Stimulated activated memory B cell treated with anti-CD40 and anti-IgM and Interleukin-4, amounts not matched to agents 10 μg/mL and 1 μg/mL and 100 μg/mL, for 72 hours (primary cell): ENCODE results near the gene SMS.
A peak's percentile ranks its signal among the peaks of the same experiment; 100 is the strongest.

Experiments
- ATAC-seq: fragments of 150-1000 bp; cut with Tn5 transposase; 2 replicates; pipeline ENCODE4 v1.10.0; 2021
- H3K27ac Mint-ChIP-seq: one replicate; pipeline ENCODE4 v1.8.0; 2022; ENCODE audit warnings: mild to moderate bottlenecking, mixed read lengths
- H3K27me3 Mint-ChIP-seq: one replicate; pipeline ENCODE4 v1.8.0; 2022; ENCODE audit warnings: mixed read lengths
- H3K36me3 Mint-ChIP-seq: one replicate; pipeline ENCODE4 v1.8.0; 2022; ENCODE audit warnings: mixed read lengths
- H3K4me1 Mint-ChIP-seq: one replicate; pipeline ENCODE4 v1.8.0; 2022; ENCODE audit warnings: mixed read lengths
- H3K4me3 Mint-ChIP-seq: one replicate; pipeline ENCODE4 v1.8.0; 2022; ENCODE audit warnings: mild to moderate bottlenecking, moderate library complexity, mixed read lengths
- H3K9me3 Mint-ChIP-seq: one replicate; pipeline ENCODE4 v1.8.0; 2022; ENCODE audit warnings: mixed read lengths

The SMS gene

DNA sequence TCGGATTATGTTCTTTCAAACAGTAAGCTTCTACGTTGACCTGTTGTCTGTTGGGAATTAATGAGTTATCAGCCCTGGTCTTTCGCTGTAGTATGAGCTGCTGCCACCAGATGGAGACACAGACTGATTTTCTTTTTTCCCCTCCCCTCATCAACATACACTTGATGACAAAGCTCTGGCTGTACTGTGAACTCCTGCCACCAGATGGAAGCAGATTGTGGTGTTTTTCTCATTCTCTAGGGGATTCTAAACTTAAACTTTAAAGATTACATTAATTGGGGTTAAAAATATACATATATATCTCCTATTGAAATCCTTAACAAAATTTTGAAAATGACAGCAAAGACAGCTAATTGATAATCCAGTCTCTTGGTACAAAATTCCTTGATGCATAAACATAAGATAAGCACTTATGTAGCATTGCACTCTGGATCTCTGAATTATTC, 44.8 kb downstream of the SMS start:
- ATAC-seq, result peak; percentile 91
- H3K36me3 Mint-ChIP-seq, result peaks cover 27% of the 10 kb centered on the region
- no peak overlapping the region for H3K4me3 Mint-ChIP-seq
- peak overlapping the region; percentile 17 for H3K27ac Mint-ChIP-seq
- H3K4me1 Mint-ChIP-seq, result peaks cover 10% of the 10 kb centered on the region
- H3K9me3 Mint-ChIP-seq, result no peaks in the 10 kb centered on the region
- no peaks in the 10 kb centered on the region for H3K27me3 Mint-ChIP-seq

DNA sequence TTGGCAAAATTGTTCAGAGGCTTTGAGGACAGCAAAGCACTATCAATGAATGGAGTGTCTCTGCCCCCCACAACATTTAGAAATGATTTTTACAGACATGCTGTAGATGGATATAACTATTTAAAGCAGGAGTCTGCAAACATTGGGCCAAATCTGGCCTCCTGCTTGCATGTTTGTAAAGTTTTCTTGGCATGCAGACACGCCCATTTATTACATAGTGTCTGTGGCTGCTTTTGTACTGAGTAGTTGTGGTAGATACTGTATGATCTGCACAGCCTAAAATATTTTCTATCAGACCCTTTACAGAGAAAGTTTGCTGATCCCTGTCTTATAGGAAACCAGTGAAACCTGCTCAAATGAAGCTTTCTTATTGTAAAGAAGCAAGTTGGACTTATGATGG, 46.1 kb downstream of the SMS start:
- H3K9me3 Mint-ChIP-seq, result no peaks in the 10 kb centered on the region
- peaks cover 24% of the 10 kb centered on the region for H3K36me3 Mint-ChIP-seq
- no peak overlapping the region for H3K4me3 Mint-ChIP-seq
- no peak overlapping the region for H3K27ac Mint-ChIP-seq
- no peaks in the 10 kb centered on the region for H3K27me3 Mint-ChIP-seq
- peaks cover 21% of the 10 kb centered on the region for H3K4me1 Mint-ChIP-seq
- no peak for ATAC-seq

DNA sequence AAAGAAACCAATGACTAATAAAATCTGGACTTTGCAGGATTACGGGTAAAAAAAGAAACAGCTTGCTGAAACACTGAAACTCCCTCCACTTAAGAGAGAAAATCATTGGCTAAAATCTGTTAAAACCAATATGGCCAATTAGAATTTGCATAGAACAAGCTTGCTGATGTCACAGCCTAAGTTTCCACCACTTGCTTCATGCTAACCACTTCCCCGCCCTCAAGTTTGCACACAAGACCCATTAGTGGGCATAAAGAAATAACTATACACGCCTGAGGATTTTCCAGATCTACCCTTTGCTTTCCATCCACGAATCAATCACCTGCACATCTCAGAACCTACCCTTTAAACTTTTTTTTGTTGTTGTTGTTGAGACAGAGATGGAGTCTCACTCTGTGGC, 48.9 kb downstream of the SMS start:
- Mint-ChIP-seq H3K27me3 (no peaks in the 10 kb centered on the region), H3K4me1 (peaks cover 47% of the 10 kb centered on the region), H3K36me3 (peaks cover 25% of the 10 kb centered on the region), H3K9me3 (no peaks in the 10 kb centered on the region), H3K4me3 (no peak overlapping the region), H3K27ac (peak overlapping the region; percentile 93)
- ATAC-seq, result peak; percentile 73

DNA sequence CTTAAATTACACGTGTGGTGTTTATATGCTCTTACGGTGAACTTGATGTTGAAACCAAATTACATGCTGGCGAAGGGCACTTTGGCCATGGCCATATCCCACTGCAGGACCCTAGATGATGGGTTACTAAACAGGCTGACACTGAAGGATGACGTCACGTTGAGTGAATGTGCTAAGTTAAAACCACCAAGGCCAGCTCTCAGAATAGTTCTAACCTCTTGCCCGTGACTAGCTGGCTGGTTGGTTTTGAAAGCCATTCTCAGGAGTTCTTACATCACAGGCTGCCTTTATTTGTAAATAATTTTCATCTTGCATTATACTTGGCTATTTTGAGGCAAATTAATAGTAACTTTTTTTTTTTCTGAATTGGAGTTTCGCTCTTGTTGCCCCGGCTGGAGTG, 50.3 kb downstream of the SMS start:
- Mint-ChIP-seq H3K27me3 (no peaks in the 10 kb centered on the region), H3K4me3 (no peak overlapping the region), H3K27ac (peak overlapping the region; percentile 93), H3K4me1 (peaks cover 47% of the 10 kb centered on the region), H3K9me3 (no peaks in the 10 kb centered on the region), H3K36me3 (peaks cover 18% of the 10 kb centered on the region)
- ATAC-seq, result no peak

DNA sequence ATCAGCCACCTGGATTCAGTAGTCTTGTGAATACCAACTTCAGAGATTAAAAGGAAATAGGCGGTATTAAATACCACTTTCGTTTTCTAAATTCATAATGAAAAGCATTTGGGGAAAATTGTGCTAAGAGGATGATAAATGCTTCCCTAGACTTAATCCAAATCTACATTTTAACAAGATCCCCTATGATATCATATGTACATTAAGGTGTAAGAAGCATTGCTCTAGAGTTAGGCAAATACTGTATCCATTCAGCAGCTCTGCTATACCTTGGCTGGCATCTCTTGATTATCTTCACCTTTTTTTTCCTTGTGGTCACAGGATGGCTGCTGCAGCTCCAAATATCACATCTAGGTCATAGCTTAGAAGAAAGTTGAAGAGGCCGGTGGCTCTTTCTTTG, 51.0 kb downstream of the SMS start:
- ATAC-seq, result no peak
- H3K4me3 Mint-ChIP-seq, result no peak overlapping the region

DNA sequence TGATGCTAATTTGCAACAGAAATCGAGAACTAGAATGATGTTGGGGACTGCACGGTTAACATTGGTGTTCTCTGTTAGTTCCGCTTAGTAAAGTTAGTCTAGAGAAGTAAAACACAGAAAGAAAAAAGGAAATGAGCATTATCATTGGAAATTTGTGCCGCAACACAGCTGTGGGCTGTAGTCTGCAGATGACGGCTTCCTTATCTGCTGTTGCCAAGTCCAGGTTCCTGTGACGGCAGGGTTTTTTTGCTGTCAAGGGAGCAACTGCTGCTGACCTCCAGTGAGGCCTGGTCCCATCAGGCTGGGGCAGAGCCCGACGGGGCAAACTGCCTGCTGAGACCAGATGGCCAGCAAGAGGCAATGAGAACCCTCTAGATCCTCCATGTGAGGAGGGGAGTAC, 52.8 kb downstream of the SMS start:
- no peaks in the 10 kb centered on the region for H3K9me3 Mint-ChIP-seq
- H3K27ac Mint-ChIP-seq, result peak overlapping the region; percentile 93
- peaks cover 18% of the 10 kb centered on the region for H3K36me3 Mint-ChIP-seq
- H3K4me3 Mint-ChIP-seq, result no peak overlapping the region
- peaks cover 47% of the 10 kb centered on the region for H3K4me1 Mint-ChIP-seq
- peak; percentile 96 for ATAC-seq
- H3K27me3 Mint-ChIP-seq, result no peaks in the 10 kb centered on the region

More for the DNA sequence above, 51.0 kb downstream of the SMS start:
- H3K4me1 Mint-ChIP-seq, result peaks cover 47% of the 10 kb centered on the region
- peak overlapping the region; percentile 93 for H3K27ac Mint-ChIP-seq
- no peaks in the 10 kb centered on the region for H3K9me3 Mint-ChIP-seq
- no peaks in the 10 kb centered on the region for H3K27me3 Mint-ChIP-seq
- peaks cover 18% of the 10 kb centered on the region for H3K36me3 Mint-ChIP-seq

DNA sequence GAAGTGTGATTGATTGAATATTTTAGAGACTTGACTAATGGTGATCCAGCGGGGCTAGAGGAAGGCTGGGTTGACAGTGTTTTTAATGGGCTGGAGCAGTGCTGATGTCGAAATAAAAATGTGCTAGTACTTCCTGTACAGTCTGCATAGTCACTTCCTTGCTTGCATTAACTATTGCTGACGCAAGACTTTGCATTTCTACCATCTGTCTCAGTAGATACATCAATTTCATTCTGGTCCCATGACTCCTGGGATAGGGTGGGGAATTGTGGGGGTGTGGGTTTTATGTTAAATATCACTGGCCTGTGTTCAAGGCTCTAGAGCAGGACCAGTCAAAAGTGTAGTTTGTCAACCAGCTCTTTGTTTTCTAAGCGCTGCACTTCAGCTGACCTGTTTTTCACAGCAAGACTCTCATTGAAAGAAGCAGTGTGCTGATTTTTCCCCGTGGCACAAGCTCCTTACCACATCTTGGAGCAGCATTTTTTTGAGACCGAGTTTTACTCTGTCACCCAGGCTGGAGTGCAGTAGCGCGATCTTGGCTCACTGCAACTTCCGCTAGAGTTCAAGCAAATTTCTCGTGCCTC, 56.5 kb downstream of the SMS start:
- Mint-ChIP-seq H3K36me3 (peaks cover 14% of the 10 kb centered on the region), H3K4me1 (peaks cover 23% of the 10 kb centered on the region), H3K4me3 (no peak overlapping the region), H3K27ac (no peak overlapping the region), H3K9me3 (no peaks in the 10 kb centered on the region), H3K27me3 (no peaks in the 10 kb centered on the region)
- no peak for ATAC-seq

DNA sequence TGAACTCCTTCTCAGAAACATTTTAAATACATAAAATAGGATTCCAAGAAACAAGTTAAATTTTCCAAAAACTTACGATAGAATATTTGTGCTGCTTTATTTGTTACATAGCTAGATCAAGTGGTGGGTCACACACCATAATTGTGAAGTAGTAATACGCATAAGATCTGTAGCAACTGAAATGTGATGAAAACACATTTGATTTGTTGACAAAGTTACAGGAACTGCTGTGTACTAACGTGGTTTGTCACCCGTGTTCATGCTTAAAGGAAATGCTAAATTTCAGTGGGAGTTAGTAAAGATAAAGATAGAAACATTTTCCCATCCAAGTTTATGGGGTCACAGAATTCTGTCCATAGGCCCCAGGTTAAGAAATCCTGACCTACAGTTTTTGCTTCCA, 57.5 kb downstream of the SMS start:
- H3K4me1 Mint-ChIP-seq, result peaks cover 20% of the 10 kb centered on the region
- ATAC-seq, result no peak
- no peaks in the 10 kb centered on the region for H3K9me3 Mint-ChIP-seq
- H3K27ac Mint-ChIP-seq, result no peak overlapping the region
- no peak overlapping the region for H3K4me3 Mint-ChIP-seq
- H3K27me3 Mint-ChIP-seq, result no peaks in the 10 kb centered on the region
- peaks cover 25% of the 10 kb centered on the region for H3K36me3 Mint-ChIP-seq

DNA sequence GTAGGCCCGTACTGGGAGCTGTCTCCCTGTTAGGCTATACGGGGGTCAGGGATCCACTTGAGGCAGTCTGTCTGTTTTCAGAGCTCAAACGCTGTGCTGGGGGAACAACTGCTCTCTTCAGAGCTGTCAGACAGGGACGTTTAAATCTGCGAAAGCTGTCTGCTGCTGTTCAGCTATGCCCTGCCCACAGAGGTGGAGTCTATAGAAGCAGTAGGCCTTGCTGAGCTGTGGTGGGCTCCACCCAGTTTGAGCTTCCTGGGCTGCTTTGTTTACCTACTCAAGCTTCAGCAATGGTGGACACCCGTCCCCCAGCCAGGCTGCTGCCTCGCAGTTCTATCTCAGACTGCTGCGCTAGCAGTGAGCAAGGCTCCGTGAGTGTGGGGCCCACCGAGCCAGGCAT, 64.4 kb downstream of the SMS start:
- no peak for ATAC-seq
- no peak overlapping the region for H3K27ac Mint-ChIP-seq
- H3K4me1 Mint-ChIP-seq, result peaks cover 8% of the 10 kb centered on the region
- no peaks in the 10 kb centered on the region for H3K9me3 Mint-ChIP-seq
- H3K36me3 Mint-ChIP-seq, result peaks cover 40% of the 10 kb centered on the region
- no peak overlapping the region for H3K4me3 Mint-ChIP-seq
- no peaks in the 10 kb centered on the region for H3K27me3 Mint-ChIP-seq

DNA sequence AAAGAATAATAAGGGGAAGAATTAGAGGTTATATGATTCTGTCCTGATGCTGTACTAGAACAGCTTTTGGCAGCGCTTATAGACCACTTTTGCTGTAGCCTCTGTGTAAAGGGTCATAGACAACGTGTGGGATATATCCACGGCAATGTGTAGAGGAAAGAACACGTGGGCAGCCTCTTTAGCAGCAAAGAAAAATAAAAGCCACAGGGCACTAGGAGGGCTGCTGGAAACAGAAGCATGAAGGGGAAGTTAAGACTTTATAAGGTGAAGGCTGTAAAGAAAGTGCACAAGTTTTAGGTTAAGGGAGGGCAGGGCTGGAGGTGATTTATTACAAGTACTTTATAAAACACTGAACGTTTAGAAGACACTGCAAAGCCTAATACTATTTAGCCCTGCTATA, 71.5 kb downstream of the SMS start:
- H3K4me3 Mint-ChIP-seq, result no peak overlapping the region
- peaks cover 5% of the 10 kb centered on the region for H3K36me3 Mint-ChIP-seq
- H3K9me3 Mint-ChIP-seq, result no peaks in the 10 kb centered on the region
- no peaks in the 10 kb centered on the region for H3K27me3 Mint-ChIP-seq
- H3K4me1 Mint-ChIP-seq, result no peaks in the 10 kb centered on the region
- no peak for ATAC-seq
- no peak overlapping the region for H3K27ac Mint-ChIP-seq

DNA sequence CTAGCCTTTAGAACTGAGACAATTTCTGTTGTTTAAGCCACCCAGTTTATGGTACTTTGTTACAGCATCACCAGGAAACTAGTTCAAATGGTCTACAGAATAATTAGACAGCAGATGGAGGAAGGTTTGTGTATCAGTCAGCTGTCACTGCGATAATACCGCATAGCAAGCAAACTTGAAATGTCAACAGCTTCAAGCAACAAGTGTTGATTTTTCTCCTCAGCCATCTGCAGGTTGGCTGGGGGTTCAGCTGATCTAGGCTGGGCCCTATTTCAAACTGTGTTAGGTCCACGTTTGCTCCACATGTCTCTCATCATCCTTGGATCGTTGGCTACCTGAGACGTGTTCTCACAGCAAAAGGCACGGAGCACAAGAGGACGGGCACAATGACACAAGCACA, 72.4 kb downstream of the SMS start:
- H3K4me3 Mint-ChIP-seq, result no peak overlapping the region
- no peaks in the 10 kb centered on the region for H3K4me1 Mint-ChIP-seq
- H3K36me3 Mint-ChIP-seq, result peaks cover 5% of the 10 kb centered on the region
- H3K27ac Mint-ChIP-seq, result no peak overlapping the region
- H3K27me3 Mint-ChIP-seq, result no peaks in the 10 kb centered on the region
- H3K9me3 Mint-ChIP-seq, result no peaks in the 10 kb centered on the region
- ATAC-seq, result no peak

DNA sequence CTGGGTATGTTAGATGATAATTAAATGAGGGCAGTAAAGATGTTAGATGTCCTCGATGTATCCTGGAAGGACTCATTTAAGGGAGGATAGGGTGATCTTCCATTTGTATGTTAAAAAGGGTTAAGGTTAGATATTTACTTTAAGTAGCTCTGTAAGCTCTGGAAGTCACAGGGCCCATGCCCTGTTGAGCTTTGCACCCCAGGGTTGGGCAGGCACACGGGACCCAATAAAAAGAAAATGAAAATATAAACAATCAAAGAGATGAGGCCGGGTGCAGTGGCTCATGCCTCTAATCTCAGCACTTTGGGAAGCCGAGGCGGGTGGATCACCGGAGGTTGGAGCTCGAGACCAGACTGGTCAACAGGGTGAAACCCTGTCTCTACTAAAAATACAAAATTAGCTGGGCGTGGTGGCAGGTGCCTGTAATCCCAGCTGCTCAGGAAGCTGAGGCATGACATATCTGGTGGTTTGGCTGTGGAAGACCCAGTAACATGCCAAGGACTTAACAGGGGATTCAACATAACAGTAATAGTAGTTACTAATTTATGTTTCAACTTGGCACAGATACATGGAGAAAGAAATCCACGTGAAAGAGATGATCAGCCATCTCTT, 74.7 kb downstream of the SMS start:
- Mint-ChIP-seq H3K36me3 (peaks cover 5% of the 10 kb centered on the region), H3K4me1 (no peaks in the 10 kb centered on the region), H3K9me3 (no peaks in the 10 kb centered on the region), H3K27ac (no peak overlapping the region), H3K27me3 (no peaks in the 10 kb centered on the region), H3K4me3 (no peak overlapping the region)
- ATAC-seq, result no peak

DNA sequence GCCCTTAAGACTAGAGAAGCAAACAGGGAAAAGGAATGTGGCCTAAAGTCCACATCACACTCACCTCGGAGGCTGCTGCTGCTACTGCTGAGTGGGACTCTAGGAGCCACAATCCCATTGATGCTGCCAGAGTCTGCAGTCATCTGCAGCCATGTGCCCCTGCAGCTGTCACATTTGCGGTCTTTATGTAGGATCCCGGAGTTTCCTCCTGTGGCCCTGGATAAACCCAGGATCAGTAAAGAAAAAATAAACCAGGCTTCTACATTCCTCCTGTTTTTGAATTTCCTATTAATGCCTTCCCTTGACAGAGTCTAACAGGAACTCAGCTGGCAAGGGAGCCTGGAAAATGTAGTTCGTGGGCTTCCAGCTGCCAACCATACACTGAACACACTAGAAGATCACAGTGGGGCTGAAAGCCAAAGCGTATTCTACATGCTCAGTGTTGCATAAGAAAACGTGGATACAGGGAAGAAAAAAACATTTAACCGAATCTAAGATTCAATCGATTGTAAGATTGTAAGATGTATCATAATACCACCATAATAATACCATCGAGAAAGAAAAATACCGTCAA, 81.3 kb downstream of the SMS start:
- Mint-ChIP-seq H3K27me3 (no peaks in the 10 kb centered on the region), H3K9me3 (no peaks in the 10 kb centered on the region), H3K4me3 (no peak overlapping the region), H3K27ac (no peak overlapping the region), H3K4me1 (no peaks in the 10 kb centered on the region), H3K36me3 (peaks cover 6% of the 10 kb centered on the region)
- no peak for ATAC-seq

DNA sequence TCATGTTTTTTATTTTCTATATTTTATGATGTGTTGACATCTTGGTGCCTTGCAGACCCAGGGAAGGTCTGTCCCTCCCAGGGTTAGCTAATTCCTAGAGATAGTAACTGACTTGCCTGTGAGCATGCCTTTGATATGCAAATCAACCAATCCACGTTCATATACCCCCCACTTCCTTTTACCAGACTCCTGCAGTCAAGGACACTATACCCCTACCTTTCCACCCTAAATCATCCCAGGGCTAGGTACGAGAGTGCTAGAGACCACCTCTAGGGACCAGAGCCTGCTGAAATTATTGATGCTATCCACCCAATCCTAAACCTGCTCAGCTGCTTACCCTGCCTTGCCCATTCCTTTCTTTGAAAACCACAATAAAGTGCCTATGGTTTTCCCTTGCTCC, 84.1 kb downstream of the SMS start:
- Mint-ChIP-seq H3K27me3 (no peaks in the 10 kb centered on the region), H3K4me3 (no peak overlapping the region), H3K4me1 (peaks cover 5% of the 10 kb centered on the region), H3K36me3 (peaks cover 6% of the 10 kb centered on the region), H3K27ac (no peak overlapping the region), H3K9me3 (no peaks in the 10 kb centered on the region)
- no peak for ATAC-seq

DNA sequence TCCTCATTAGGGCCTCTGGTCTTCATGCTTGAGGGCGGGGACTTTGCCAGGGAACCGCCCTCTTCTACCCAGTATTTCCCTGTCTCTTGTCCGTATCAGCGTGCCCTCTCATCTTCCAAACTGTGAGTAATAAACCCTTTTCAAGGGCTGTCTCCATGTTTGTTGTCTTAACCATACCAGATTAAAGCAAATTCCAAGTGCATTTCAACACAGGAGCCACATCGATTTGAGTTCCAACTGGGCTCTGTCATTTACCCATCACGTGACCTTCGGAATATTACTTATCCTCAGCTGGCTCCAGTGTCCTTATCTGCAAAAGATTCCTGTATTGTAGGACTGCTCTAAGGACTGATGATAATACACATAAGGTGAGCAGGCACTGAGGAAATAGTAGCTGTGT, 85.2 kb downstream of the SMS start:
- Mint-ChIP-seq H3K9me3 (no peaks in the 10 kb centered on the region), H3K4me3 (no peak overlapping the region), H3K4me1 (peaks cover 8% of the 10 kb centered on the region), H3K36me3 (peaks cover 5% of the 10 kb centered on the region), H3K27me3 (no peaks in the 10 kb centered on the region), H3K27ac (no peak overlapping the region)
- ATAC-seq, result no peak

DNA sequence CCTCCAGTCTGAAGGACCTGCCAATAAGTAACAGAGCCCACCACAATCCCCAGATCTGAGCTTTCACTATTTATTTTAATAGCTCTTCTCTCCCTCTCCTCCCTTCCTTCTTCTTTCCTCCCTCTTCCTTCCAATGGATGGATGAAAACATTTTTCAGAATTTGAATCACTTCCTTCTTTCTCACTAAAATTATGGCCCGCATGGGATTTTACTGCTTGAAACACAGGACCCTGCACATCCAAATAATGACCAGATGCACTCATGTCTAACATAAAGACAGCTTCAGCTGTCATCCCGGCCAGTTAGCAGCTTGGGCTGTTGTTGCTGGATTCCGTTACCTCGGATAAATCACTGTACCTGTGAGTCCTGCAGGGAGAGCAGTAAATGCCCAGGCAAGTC, 86.2 kb downstream of the SMS start:
- H3K36me3 Mint-ChIP-seq, result no peaks in the 10 kb centered on the region
- H3K27ac Mint-ChIP-seq, result no peak overlapping the region
- no peaks in the 10 kb centered on the region for H3K27me3 Mint-ChIP-seq
- no peak overlapping the region for H3K4me3 Mint-ChIP-seq
- H3K9me3 Mint-ChIP-seq, result no peaks in the 10 kb centered on the region
- ATAC-seq, result no peak
- H3K4me1 Mint-ChIP-seq, result peaks cover 9% of the 10 kb centered on the region
